Right lobe of liver (tissue), 4 donors: ENCODE results near the gene SERINC5.

Experiments
- POLR2A ChIP-seq: fragments of 450-650 bp; IDR thresholded peaks from one replicate; pipeline ENCODE4 v1.6.1; 2017; ENCODE audit warnings: antibody characterized with exemption, mild to moderate bottlenecking
- TF ChIP-seq, protein P1 (sequence below), 4 donors: fragments of 200-600 bp in 3 of 4; fragments of 450-650 bp in 1 of 4; IDR thresholded peaks; one replicate each; pipeline versions ENCODE4 v1.5.1 to v1.8.0; 2016 to 2022; ENCODE audit warnings: antibody characterized with exemption in 4 of 4, mild to moderate bottlenecking in 2 of 4
- donor health status: DM: no; HTN: no; CAD: no.
- donor health status: DM: no; HTN: no; CAD: no.
- donor health status: DM: no; HTN: yes; CAD: no.

GRCh38 chr5:80172067-80172695 is 83.7 kb downstream of the SERINC5 start:
- TF ChIP-seq POLR2A: no peak
- TF ChIP-seq, protein P1, sequence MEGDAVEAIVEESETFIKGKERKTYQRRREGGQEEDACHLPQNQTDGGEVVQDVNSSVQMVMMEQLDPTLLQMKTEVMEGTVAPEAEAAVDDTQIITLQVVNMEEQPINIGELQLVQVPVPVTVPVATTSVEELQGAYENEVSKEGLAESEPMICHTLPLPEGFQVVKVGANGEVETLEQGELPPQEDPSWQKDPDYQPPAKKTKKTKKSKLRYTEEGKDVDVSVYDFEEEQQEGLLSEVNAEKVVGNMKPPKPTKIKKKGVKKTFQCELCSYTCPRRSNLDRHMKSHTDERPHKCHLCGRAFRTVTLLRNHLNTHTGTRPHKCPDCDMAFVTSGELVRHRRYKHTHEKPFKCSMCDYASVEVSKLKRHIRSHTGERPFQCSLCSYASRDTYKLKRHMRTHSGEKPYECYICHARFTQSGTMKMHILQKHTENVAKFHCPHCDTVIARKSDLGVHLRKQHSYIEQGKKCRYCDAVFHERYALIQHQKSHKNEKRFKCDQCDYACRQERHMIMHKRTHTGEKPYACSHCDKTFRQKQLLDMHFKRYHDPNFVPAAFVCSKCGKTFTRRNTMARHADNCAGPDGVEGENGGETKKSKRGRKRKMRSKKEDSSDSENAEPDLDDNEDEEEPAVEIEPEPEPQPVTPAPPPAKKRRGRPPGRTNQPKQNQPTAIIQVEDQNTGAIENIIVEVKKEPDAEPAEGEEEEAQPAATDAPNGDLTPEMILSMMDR (IDR thresholded peaks at IDR 0.05): no peak
